GM13976 (cell line): ENCODE results near the gene IQGAP2.

Experiments
- DNase-seq: peaks from one replicate; pipeline ENCODE4 v3.0.0; 2012; ENCODE audit warnings: low spot score
- in situ Hi-C: fragments of 300-500 bp; cut with MboI; formaldehyde crosslinking; loops from one replicate; pipeline ENCODE4 v1.12.0; 2022; ENCODE audit warnings: low sequenced_read_pairs, mixed read lengths, inconsistent platforms; ENCODE audit not compliant: unreplicated experiment
- TF ChIP-seq, protein P1 (sequence below): IDR thresholded peaks from 2 replicates; pipeline ENCODE4 v1.5.1; 2012; ENCODE audit warnings: borderline replicate concordance, mild to moderate bottlenecking; ENCODE audit not compliant: insufficient read depth; ENCODE audit errors: extremely low read depth, missing control alignments, control extremely low read depth

The IQGAP2 gene

DNA sequence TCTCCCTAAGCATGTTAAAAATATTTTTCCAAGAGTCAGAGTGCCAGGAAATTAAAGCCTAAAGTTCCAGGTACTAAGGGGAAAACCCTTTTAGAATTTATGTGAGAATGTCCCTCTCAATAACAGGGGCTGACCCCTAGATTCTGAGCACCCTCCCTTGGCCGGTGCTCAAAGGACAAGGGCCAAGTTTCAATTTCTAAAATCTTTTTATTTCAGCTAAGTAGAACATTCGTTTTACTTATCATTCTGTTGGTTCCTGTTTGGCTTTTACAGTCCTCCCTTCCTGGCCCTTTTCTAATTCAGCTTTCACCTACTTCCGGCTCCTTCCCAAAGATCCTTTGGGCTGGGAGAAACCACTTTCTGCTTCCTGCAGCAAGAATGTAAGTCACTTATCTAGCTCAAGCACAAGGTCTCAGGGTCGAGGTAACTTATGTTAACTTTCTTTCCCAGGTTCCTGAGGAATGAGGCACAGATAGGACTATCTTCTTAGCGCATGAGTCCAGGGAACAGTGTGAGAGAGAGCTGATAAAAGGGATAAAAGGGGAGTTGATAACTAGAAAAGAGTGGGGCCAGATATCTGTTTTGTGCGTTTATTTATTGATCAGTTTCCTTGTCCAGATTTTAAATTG, 254.7 kb downstream of the IQGAP2 start:
- in situ Hi-C loops: no loop called here
- TF ChIP-seq, protein P1, sequence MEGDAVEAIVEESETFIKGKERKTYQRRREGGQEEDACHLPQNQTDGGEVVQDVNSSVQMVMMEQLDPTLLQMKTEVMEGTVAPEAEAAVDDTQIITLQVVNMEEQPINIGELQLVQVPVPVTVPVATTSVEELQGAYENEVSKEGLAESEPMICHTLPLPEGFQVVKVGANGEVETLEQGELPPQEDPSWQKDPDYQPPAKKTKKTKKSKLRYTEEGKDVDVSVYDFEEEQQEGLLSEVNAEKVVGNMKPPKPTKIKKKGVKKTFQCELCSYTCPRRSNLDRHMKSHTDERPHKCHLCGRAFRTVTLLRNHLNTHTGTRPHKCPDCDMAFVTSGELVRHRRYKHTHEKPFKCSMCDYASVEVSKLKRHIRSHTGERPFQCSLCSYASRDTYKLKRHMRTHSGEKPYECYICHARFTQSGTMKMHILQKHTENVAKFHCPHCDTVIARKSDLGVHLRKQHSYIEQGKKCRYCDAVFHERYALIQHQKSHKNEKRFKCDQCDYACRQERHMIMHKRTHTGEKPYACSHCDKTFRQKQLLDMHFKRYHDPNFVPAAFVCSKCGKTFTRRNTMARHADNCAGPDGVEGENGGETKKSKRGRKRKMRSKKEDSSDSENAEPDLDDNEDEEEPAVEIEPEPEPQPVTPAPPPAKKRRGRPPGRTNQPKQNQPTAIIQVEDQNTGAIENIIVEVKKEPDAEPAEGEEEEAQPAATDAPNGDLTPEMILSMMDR: no peak
- no peak for DNase-seq

DNA sequence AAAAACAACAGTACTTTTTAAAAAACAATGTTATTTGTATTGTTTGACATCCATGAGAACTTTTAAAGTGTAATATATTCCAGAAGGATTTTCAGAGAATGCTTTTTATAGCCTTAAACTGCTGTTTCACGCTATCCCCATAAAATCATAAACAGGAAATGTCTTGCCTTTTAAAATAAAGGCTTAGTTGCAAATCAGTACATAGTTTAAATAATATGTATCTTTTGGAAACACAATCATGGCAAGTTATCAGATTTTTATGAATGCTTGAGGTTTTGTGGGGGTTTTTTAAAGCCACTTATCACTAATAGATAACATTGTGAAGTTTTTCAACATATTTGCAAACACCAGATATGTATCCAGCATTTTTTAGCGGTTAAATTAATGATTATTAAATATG, 257.3 kb downstream of the IQGAP2 start:
- DNase-seq: no peak
- in situ Hi-C loops: no loop called here
- TF ChIP-seq, protein P1: no peak

DNA sequence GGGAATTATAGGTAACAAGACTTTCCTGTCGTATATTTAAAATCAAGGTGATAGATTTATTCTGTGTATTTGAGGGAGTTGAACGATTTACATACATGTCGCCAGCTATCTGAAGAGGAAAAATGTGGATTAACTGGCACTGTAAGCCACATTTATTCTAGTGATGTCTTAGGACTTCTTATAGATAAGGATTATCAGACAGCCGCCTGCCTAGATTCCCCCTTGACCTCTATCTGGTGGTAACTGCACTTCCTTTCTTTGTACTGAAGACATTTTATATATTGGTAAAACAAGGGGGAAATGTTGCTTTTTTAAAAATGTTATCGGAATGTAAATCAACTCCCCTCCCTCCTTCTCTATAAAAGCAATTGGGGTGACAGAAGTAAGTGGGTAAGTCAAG, 259.4 kb downstream of the IQGAP2 start:
- no peak for DNase-seq
- TF ChIP-seq, protein P1: no peak
- in situ Hi-C loops: no loop called here

DNA sequence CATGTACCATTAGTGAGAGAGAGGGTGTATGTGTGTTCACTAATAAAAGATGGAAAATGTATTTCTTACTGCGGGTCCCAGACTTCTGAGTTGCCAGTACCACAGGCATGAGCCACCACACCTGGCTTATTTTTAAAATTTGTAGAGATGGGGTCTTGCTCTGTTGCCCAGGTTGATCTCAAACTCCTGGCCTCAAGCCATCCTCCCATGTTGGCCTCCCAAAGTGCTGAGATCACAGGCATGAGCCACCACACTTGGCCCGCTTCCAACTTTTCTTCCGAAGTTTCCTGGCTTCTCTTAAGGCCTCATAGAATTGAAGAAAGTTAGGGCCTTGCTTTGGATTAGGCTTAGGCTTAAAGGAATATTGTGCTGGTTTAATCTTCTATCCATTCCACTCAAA, 260.5 kb downstream of the IQGAP2 start:
- TF ChIP-seq, protein P1: no peak
- no peak for DNase-seq
- in situ Hi-C loops: no loop called here

DNA sequence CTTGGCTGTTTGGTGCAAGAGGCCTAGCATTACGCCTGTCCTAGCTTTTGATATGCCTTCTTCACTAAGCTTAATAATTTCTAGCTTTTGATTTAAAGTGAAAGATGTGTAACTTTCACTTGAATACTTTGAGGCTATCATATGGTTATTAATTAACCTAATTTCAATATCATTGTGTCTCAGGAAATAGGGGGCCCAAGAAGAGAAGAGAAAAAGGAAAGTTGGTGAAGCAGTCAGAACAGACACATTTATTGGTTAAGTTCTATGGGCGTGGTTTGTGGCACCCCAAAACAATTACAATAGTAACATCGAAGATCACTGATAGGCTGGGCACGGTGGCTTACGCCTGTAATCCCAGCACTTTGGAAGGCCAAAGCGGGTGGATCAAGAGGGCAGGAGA, 261.0 kb downstream of the IQGAP2 start:
- DNase-seq: no peak
- TF ChIP-seq, protein P1: no peak
- in situ Hi-C loops: no loop called here

DNA sequence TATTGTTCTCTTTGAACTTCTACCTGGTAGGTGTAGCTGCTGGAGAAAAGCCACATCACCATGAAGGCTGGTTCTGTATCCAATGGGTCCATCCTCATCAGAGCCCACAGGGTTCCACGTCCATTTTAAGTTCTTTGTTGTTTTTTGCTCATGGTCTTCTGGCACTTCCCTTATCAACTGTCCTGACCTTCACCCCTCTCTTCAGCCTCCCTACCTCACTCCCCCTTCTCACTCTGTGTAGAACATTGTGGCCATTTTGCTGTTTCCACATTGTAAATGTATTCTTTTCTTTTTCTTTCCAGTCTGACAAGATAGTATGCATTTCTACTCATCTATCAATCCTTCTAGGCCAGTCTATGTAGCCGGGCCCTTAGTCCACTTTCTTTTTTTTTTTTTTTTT, 264.4 kb downstream of the IQGAP2 start:
- in situ Hi-C loops: no loop called here
- no peak for DNase-seq
- TF ChIP-seq, protein P1: no peak
